Measurements from ENCODE around the gene SERPINC1. TPM values are rescaled to one million over a fixed set of nuclear protein-coding genes. Genes with fewer than 3 reads are reported as not detected.
A peak's percentile ranks its signal among the peaks of the same experiment; 100 is the strongest.

The SERPINC1 gene
- total and polyA plus RNA-seq, 9 of the 15 experiments (the other 6 are each of a cell fraction or from before 2014, with no cell fraction given): 0.07 to 1.2 (median 0.50) TPM

GRCh38 chr1:173866413-173867115 lies 50.6 kb downstream of the SERPINC1 start (continued):
- TF ChIP-seq, protein P1, sequence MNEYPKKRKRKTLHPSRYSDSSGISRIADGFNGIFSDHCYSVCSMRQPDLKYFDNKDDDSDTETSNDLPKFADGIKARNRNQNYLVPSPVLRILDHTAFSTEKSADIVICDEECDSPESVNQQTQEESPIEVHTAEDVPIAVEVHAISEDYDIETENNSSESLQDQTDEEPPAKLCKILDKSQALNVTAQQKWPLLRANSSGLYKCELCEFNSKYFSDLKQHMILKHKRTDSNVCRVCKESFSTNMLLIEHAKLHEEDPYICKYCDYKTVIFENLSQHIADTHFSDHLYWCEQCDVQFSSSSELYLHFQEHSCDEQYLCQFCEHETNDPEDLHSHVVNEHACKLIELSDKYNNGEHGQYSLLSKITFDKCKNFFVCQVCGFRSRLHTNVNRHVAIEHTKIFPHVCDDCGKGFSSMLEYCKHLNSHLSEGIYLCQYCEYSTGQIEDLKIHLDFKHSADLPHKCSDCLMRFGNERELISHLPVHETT (CRISPR knock-in tag; conservative IDR thresholded peaks at IDR 0.05 in 1 of 2, IDR thresholded peaks at IDR 0.05 in 1 of 2): no peak
- no peak for TF ChIP-seq IRF2 (CRISPR knock-in tag; IDR thresholded peaks at IDR 0.05)
- TF ChIP-seq, protein P2, sequence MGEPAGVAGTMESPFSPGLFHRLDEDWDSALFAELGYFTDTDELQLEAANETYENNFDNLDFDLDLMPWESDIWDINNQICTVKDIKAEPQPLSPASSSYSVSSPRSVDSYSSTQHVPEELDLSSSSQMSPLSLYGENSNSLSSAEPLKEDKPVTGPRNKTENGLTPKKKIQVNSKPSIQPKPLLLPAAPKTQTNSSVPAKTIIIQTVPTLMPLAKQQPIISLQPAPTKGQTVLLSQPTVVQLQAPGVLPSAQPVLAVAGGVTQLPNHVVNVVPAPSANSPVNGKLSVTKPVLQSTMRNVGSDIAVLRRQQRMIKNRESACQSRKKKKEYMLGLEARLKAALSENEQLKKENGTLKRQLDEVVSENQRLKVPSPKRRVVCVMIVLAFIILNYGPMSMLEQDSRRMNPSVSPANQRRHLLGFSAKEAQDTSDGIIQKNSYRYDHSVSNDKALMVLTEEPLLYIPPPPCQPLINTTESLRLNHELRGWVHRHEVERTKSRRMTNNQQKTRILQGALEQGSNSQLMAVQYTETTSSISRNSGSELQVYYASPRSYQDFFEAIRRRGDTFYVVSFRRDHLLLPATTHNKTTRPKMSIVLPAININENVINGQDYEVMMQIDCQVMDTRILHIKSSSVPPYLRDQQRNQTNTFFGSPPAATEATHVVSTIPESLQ (CRISPR knock-in tag; IDR thresholded peaks at IDR 0.05): no peak; the same call in 1 of the 2 replicates
- TF ChIP-seq YBX1 (IDR thresholded peaks at IDR 0.05): no peak
- TF ChIP-seq ZNF785 (CRISPR knock-in tag; IDR thresholded peaks at IDR 0.05): no peak
- peak; percentile 80 for TF ChIP-seq U2AF1 (optimal IDR thresholded peaks at IDR 0.05; ENCODE audit: low read depth, low read length)
- TF ChIP-seq MTF1 (CRISPR knock-in tag; IDR thresholded peaks at IDR 0.05; ENCODE audit: borderline replicate concordance): no peak
- 0 out of 2 replicates have a peak, but pooled peaks have one; percentile 59 for TF ChIP-seq HDGF (IDR thresholded peaks at IDR 0.05)
- no peak for TF ChIP-seq SAFB2 (IDR thresholded peaks at IDR 0.05; ENCODE audit: borderline replicate concordance, low read depth, low read length, severe bottlenecking)
- TF ChIP-seq RBM22 (IDR thresholded peaks at IDR 0.05; ENCODE audit: low read depth, low read length, poor library complexity, severe bottlenecking): peak; percentile 23
- no peak for TF ChIP-seq ARID4B (CRISPR knock-in tag; IDR thresholded peaks at IDR 0.05)
- TF ChIP-seq, protein P3, sequence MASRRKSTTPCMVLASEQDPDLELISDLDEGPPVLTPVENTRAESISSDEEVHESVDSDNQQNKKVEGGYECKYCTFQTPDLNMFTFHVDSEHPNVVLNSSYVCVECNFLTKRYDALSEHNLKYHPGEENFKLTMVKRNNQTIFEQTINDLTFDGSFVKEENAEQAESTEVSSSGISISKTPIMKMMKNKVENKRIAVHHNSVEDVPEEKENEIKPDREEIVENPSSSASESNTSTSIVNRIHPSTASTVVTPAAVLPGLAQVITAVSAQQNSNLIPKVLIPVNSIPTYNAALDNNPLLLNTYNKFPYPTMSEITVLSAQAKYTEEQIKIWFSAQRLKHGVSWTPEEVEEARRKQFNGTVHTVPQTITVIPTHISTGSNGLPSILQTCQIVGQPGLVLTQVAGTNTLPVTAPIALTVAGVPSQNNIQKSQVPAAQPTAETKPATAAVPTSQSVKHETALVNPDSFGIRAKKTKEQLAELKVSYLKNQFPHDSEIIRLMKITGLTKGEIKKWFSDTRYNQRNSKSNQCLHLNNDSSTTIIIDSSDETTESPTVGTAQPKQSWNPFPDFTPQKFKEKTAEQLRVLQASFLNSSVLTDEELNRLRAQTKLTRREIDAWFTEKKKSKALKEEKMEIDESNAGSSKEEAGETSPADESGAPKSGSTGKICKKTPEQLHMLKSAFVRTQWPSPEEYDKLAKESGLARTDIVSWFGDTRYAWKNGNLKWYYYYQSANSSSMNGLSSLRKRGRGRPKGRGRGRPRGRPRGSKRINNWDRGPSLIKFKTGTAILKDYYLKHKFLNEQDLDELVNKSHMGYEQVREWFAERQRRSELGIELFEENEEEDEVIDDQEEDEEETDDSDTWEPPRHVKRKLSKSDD (conservative IDR thresholded peaks at IDR 0.05; ENCODE audit: low read length): no peak

Measured in K562 (cell line).